T47D (cell line): ENCODE data around the gene FAM216A.

Experiments used
- DNase-seq, 2 experiments: peaks; one replicate each; pipeline versions ENCODE4 v3.0.0 to v3.0.0-alpha.2; 2011 to 2012; ENCODE audit warnings: low read depth in 1 of 2, low spot score in 1 of 2
- JUND ChIP-seq: IDR thresholded peaks from 2 replicates; pipeline ENCODE4 v1.6.1; 2012; ENCODE audit warnings: low read depth
- in situ Hi-C: cut with HindIII; loops from 2 replicates; pipeline ENCODE4 v1.10.0; 2016; ENCODE audit warnings: low sequenced_read_pairs, low pct_unique_long_range_greater_than_20kb

FAM216A gene

DNA sequence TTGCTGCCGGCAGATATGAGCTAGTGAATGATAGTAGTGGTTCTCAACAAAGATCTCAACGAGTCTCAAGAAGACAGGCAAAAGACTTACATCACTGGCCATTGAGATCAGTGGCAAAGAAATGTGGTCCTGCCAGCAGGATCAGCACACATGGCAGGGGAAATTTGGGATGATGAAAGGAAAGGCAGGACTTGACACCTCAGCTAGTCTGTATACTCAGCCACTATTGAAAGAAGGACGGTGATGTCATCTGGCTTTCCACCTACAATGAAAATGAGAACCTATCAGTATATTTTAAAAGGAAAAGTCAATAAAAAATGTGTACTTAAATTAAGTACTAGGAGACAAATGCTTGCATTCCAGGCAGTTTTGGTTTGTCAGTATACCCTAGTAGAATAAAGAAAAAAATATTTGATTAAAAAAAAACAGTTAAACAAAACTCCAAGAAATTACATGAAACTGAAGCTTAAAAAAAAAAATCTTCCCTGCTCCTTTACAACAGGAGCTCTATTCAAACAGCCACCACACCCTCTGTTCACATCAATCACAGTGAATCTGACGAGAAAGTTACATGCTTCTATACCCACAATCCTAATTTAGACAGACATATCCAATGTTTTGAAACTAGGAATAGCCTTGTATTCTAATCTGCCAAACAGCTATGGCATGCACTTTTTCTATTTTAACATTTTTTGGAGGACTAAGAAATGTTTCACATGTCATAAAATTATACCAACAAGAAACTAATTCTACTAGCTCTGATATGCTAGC lies 68.4 kb downstream of the FAM216A start:
- in situ Hi-C loops, result no loop called here
- no peak for TF ChIP-seq JUND
- no peak for DNase-seq

DNA sequence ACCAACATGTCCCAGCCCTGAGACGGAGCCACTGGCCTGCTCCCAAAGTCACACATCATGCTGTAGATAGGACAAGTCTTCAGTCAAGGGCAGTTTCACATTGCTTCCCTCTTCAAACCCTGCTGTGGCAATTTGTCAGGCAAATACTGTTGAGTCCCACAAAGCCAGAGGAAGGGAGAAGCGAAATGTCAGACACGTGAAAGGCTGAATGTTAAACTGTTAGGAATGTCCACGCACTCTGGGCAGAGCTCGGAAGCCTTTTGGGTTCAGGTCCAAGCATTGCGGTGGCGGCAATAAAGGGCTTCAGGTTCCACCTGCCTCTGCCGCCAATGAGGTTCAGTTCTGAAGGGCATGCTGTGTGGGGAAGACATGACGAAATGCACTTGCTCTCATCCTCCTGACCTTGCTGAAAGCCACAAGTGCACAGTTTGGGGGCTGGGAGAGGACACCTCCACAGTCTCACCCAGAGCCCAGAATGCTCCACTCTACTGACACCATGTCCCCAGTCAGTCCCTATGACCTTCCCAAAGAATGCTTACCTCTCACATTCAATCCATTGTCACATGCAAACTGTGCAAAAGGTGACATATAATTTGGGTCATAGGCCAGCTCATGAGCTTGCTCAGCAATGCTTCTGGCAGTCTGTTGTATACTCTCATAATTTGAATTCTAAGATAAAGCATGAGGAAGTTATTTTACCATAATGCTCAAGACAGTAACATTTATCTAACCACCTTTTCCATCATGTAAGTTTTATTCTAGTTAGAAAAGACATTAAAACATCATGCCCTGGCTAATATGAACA lies 69.2 kb downstream of the FAM216A start:
- in situ Hi-C loops, result no loop called here
- no peak for DNase-seq
- TF ChIP-seq JUND, result no peak

DNA sequence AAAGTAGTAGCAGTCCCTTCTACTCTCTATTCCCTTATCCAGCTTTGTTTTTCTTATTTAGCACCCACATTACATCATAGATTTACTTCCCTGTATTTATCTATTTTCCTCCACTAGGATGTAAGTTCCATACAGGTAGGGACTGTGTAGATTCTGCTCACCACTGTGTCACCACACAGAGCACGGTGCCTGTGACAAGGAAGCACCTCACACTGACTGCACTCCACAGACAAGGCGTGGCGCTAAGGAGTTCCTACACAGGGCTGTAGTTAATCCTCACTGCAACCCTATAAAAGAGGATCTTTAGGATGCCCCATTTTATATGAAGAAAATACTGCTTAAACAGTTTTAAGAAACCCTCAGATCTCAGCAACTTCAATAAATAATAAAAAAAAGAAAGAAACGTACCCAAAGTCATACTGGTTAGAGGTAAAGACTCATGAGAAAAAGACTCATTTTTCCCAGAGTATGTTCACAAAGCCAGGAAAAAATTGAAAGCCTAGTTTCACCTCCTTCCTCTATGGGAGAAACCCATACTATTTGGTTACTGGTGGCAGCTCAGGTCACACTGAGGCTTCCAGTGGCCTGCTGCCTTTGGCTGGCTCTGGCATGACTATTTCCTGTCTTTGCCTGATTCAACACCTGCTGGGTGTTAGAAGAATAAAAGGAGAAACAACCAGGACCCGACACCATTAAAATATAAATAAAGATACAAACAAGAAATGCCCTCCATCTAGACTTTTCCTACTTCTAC lies 70.4 kb downstream of the FAM216A start:
- no peak for TF ChIP-seq JUND
- in situ Hi-C loops, result no loop called here
- DNase-seq, result no peak
